ENCODE data around the gene NEURL4.

- TF ChIP-seq CTCF (IDR thresholded peaks at IDR 0.05; ENCODE audit: borderline replicate concordance, extremely low read depth, low read length, poor library complexity, severe bottlenecking) = no peak
- TF ChIP-seq EZH2 (IDR thresholded peaks at IDR 0.05; ENCODE audit: borderline replicate concordance, low read depth, low read length, severe bottlenecking) = no peak
Measured at GRCh38 chr17:7367083-7367482, 37.9 kb upstream of the NEURL4 start.

All from DND-41 (cell line).